GM19455 (cell line): ENCODE data around the gene STXBP4.
A peak's percentile ranks its signal among the peaks of the same experiment; 100 is the strongest.

Experiments
- ATAC-seq: cut with Tn5 transposase; IDR thresholded peaks from one replicate; pipeline ENCODE4 v1.9.1; 2021; ENCODE audit not compliant: unreplicated experiment

STXBP4 gene

GRCh38 chr17:54969658-54970572 is 1.4 kb downstream of the STXBP4 start:
- ATAC-seq = no peak

GRCh38 chr17:54971147-54971546 is 2.6 kb downstream of the STXBP4 start:
- ATAC-seq = no peak

GRCh38 chr17:54971901-54972300 is 3.3 kb downstream of the STXBP4 start:
- ATAC-seq = no peak

GRCh38 chr17:54972406-54973138 is 4.0 kb downstream of the STXBP4 start:
- ATAC-seq = no peak

- ATAC-seq = no peak
Observed at GRCh38 chr17:54974759-54975158, 6.2 kb downstream of the STXBP4 start.

- no peak for ATAC-seq
Observed at GRCh38 chr17:54976316-54976715, 7.8 kb downstream of the STXBP4 start.

GRCh38 chr17:54977744-54978143 is 9.2 kb downstream of the STXBP4 start:
- ATAC-seq = no peak

- ATAC-seq = no peak
Observed at GRCh38 chr17:54979657-54980056, 11.1 kb downstream of the STXBP4 start.

GRCh38 chr17:54980375-54980774 is 11.8 kb downstream of the STXBP4 start:
- no peak for ATAC-seq

- ATAC-seq = no peak
Observed at GRCh38 chr17:54982399-54982798, 13.8 kb downstream of the STXBP4 start.

- ATAC-seq = no peak
Observed at GRCh38 chr17:54983260-54983659, 14.7 kb downstream of the STXBP4 start.

GRCh38 chr17:54985476-54985875 is 16.9 kb downstream of the STXBP4 start:
- no peak for ATAC-seq

- ATAC-seq = no peak
Observed at GRCh38 chr17:54990118-54990517, 21.6 kb downstream of the STXBP4 start.

- no peak for ATAC-seq
Observed at GRCh38 chr17:54991567-54991966, 23.0 kb downstream of the STXBP4 start.

- ATAC-seq = peak; percentile 75
Observed at GRCh38 chr17:54992797-54993639, 24.5 kb downstream of the STXBP4 start.

- no peak for ATAC-seq
Observed at GRCh38 chr17:54996441-54996840, 27.9 kb downstream of the STXBP4 start.

GRCh38 chr17:55002458-55002857 is 33.9 kb downstream of the STXBP4 start:
- no peak for ATAC-seq

- no peak for ATAC-seq
Observed at GRCh38 chr17:55004484-55004883, 35.9 kb downstream of the STXBP4 start.

GRCh38 chr17:55005520-55005919 is 37.0 kb downstream of the STXBP4 start:
- no peak for ATAC-seq

GRCh38 chr17:55023626-55024025 is 55.1 kb downstream of the STXBP4 start:
- no peak for ATAC-seq

GRCh38 chr17:55037828-55038227 is 69.3 kb downstream of the STXBP4 start:
- peak; percentile 94 for ATAC-seq
